ENCODE results near the gene SCFD2. TPM values are rescaled to one million over a fixed set of nuclear protein-coding genes. Genes with fewer than 3 reads are reported as not detected.

SCFD2 gene
- total RNA-seq, 1 experiment from 2014 or later: 36.6 TPM

DNA sequence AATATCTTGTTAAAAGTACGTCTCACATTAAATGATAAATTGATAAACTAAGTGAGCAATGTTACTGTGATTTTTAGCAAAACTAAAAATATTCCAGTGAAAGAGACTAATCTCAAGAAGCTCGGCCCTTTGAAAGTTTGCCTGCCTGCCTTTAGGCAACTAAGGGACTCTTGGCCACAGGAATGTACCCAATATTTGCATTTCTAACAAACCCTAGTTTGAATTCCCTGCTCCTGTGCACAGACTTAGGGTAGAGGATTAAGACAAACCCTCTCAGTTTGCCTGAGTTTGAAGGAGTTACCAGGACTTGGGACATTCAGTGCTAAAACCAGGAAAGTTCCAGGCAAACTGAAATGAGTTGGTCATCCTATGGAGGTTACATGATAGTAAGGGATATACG is 157.1 kb downstream of the SCFD2 start:
- intact Hi-C loops (cut with micrococcal nuclease): no loop called here
- Histone ChIP-seq H3K4me2 (ENCODE audit: low read length) (no peak overlapping the region), H3K36me3 (ENCODE audit: low read depth, low read length) (no peaks in the 10 kb centered on the region), H3K9me2 (replicated peaks; ENCODE audit: low read length) (no peaks in the 10 kb centered on the region), H3K9ac (ENCODE audit: low read length) (no peak overlapping the region), H3K4me1 (ENCODE audit: insufficient read depth, low read length) (peaks cover 17% of the 10 kb centered on the region), H3K27me3 (ENCODE audit: low read length) (no peaks in the 10 kb centered on the region), H3F3A (ENCODE audit: low read length, unreplicated experiment) (no peaks in the 10 kb centered on the region), H3K9me3 (ENCODE audit: low read length) (no peaks in the 10 kb centered on the region), H3K79me2 (ENCODE audit: low read length) (no peaks in the 10 kb centered on the region), H3K4me3 (ENCODE audit: low read length) (no peak overlapping the region), H4K20me1 (ENCODE audit: low read length) (no peaks in the 10 kb centered on the region), H3K27ac (ENCODE audit: low read length) (no peak overlapping the region), H2AFZ (ENCODE audit: low read length) (no peak overlapping the region)
- CTCF ChIA-PET: no interaction called here
- ATAC-seq: no peak
- no peak for DNase-seq
- no TSS peak for BruUV-seq (replicated peaks)
- no peak for TF ChIP-seq CTCF (conservative IDR thresholded peaks at IDR 0.05; ENCODE audit: low read depth, low read length)
- TF ChIP-seq EZH2phosphoT487 (IDR thresholded peaks at IDR 0.05; ENCODE audit: borderline replicate concordance, low read length): no peak
- POLR2A ChIA-PET (ENCODE audit: unreplicated experiment): no interaction called here

DNA sequence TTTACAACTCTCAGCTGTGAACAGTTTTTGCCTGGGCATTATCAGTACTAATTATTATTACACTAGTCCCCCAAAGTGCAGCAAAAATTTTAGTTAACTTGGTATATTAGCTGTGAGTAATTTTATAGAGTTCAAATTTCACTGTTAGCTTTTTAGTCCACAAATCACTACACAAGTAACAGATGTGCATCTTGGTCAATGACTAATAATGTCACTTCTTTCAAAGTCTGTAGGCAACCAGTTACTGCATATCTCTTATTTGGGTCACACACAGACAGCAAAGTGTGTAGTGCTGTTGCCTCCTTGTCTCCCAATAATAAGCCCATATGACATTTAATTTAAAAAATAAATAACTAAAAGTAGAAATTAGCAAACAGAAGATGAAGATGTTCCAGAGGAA is 159.9 kb downstream of the SCFD2 start:
- Histone ChIP-seq H3K4me3 (ENCODE audit: low read length) (no peak overlapping the region), H3K4me1 (ENCODE audit: insufficient read depth, low read length) (peaks cover 17% of the 10 kb centered on the region), H2AFZ (ENCODE audit: low read length) (no peak overlapping the region), H3F3A (ENCODE audit: low read length, unreplicated experiment) (no peaks in the 10 kb centered on the region), H3K9me3 (ENCODE audit: low read length) (no peaks in the 10 kb centered on the region), H4K20me1 (ENCODE audit: low read length) (no peaks in the 10 kb centered on the region), H3K9me2 (replicated peaks; ENCODE audit: low read length) (no peaks in the 10 kb centered on the region), H3K9ac (ENCODE audit: low read length) (no peak overlapping the region), H3K4me2 (ENCODE audit: low read length) (no peak overlapping the region), H3K27ac (ENCODE audit: low read length) (no peak overlapping the region), H3K27me3 (ENCODE audit: low read length) (no peaks in the 10 kb centered on the region), H3K79me2 (ENCODE audit: low read length) (no peaks in the 10 kb centered on the region), H3K36me3 (ENCODE audit: low read depth, low read length) (no peaks in the 10 kb centered on the region)
- TF ChIP-seq CTCF (conservative IDR thresholded peaks at IDR 0.05; ENCODE audit: low read depth, low read length) (no peak), EZH2phosphoT487 (IDR thresholded peaks at IDR 0.05; ENCODE audit: borderline replicate concordance, low read length) (no peak), EZH2 (IDR thresholded peaks at IDR 0.05; ENCODE audit: low read length, unreplicated experiment) (no peak)
- POLR2A ChIA-PET (ENCODE audit: unreplicated experiment): interaction anchor here (0.6 kb wide), 1 partner anchor 115 kb away, joined by 4 read pairs; no protein-coding TSS in a partner anchor
- intact Hi-C loops (cut with micrococcal nuclease): no loop called here
- DNase-seq (peak; percentile 50), ATAC-seq (peak; percentile 90)
- CTCF ChIA-PET: interaction anchor here (0.7 kb wide), 1 partner anchor 625 kb away, joined by 4 read pairs; no protein-coding TSS in a partner anchor
- no TSS peak for BruUV-seq (replicated peaks)

DNA sequence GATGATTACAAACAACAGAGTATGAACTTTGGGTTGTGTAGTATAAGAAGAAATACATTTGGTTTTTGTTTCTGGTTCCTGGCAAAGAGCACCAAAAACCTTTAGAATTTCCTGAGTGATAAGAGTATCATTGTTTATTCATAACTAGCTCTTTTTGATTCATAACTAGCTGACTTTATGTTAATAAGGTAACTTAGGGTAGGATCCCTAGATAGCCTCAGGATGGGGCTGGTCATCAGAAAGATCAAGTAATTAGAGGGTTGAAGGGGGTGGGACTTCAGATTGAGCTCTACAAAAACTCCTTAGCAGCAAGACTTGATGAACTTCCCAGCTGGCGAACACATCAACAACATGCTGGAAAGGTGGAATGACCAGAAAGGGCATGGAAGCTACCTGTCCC is 166.5 kb downstream of the SCFD2 start:
- no peak overlapping the region for H3K4me2 ChIP-seq (ENCODE audit: low read length)
- H3K79me2 ChIP-seq (ENCODE audit: low read length): no peaks in the 10 kb centered on the region
- H4K20me1 ChIP-seq (ENCODE audit: low read length): no peaks in the 10 kb centered on the region
- no peaks in the 10 kb centered on the region for H3K36me3 ChIP-seq (ENCODE audit: low read depth, low read length)
- H2AFZ ChIP-seq (ENCODE audit: low read length): no peak overlapping the region
- no peak for TF ChIP-seq EZH2 (IDR thresholded peaks at IDR 0.05; ENCODE audit: low read length, unreplicated experiment)
- TF ChIP-seq EZH2phosphoT487 (IDR thresholded peaks at IDR 0.05; ENCODE audit: borderline replicate concordance, low read length): no peak
- TF ChIP-seq CTCF (conservative IDR thresholded peaks at IDR 0.05; ENCODE audit: low read depth, low read length): no peak
- no peak overlapping the region for H3K9ac ChIP-seq (ENCODE audit: low read length)
- H3K4me3 ChIP-seq (ENCODE audit: low read length): no peak overlapping the region
- no peak for ATAC-seq
- H3K4me1 ChIP-seq (ENCODE audit: insufficient read depth, low read length): no peaks in the 10 kb centered on the region
- H3K27ac ChIP-seq (ENCODE audit: low read length): no peak overlapping the region
- no peaks in the 10 kb centered on the region for H3F3A ChIP-seq (ENCODE audit: low read length, unreplicated experiment)
- no peaks in the 10 kb centered on the region for H3K27me3 ChIP-seq (ENCODE audit: low read length)
- H3K9me3 ChIP-seq (ENCODE audit: low read length): no peaks in the 10 kb centered on the region
- ChIA-PET CTCF (interaction anchor here (0.5 to 1.1 kb wide), 2 partner anchors 184 to 1035 kb away, joined by 3 to 5 read pairs; no protein-coding TSS in a partner anchor), POLR2A (ENCODE audit: unreplicated experiment) (no interaction called here)
- BruUV-seq (replicated peaks): no TSS peak
- DNase-seq: no peak
- intact Hi-C loops (cut with micrococcal nuclease): loop anchor here (5.0 to 10.0 kb wide), 5 partner anchors 163 to 967 kb away; partner anchors contain the start of genes CHIC2 and FIP1L1
- H3K9me2 ChIP-seq (replicated peaks; ENCODE audit: low read length): no peaks in the 10 kb centered on the region

All from PC-3 (cell line).